SIG-M5 treated with dmso at 0.1 percent for 504 hours (cell line): ENCODE data around the gene TMCC2.
A peak's percentile ranks its signal among the peaks of the same experiment; 100 is the strongest.

ENCODE experiments used
- DNase-seq: peaks from one replicate; lab custom pipeline; 2025; ENCODE audit not compliant: unreplicated experiment; lab: John Stamatoyannopoulos, UW

Gene TMCC2

DNA sequence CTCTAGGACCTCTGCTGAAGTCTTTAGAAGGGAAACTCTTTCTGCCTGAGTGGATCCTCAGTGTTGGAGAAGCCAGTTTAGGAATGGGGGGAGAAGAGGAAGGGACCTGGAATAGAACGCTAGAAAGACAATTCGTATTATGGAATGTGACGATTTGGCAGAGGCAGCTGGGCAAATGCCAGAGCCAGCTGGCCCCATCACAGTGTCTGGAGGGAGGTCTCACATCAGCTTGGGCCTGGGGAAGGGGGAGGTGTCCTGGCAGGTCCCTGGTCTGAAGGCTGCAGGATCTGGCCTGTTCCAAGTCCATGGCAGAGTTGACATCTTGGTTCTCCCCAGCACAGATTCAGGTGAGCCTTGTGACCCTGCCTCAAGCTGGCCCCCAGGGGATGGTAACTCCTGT, 11.3 kb downstream of the TMCC2 start:
- no peak for DNase-seq

DNA sequence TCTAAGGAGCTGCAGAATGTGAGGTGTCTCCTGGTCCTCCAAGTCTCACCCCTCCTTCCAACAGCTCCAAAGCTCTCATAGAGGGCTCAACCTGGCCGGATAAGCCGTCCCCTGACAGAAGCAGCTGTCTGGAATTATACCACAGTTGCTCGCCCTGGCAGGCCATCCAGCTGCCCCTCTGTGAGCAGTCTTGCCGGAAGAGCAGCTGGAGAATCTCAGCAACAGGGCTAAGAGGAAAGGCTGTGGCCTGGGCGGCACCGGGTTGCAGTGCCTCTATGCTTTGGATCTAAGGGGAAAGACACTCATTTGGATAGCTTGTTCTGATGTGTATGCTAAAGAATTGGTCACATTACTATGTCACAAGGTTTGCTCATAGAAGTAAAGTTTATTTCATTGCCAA, 12.4 kb downstream of the TMCC2 start:
- no peak for DNase-seq

DNA sequence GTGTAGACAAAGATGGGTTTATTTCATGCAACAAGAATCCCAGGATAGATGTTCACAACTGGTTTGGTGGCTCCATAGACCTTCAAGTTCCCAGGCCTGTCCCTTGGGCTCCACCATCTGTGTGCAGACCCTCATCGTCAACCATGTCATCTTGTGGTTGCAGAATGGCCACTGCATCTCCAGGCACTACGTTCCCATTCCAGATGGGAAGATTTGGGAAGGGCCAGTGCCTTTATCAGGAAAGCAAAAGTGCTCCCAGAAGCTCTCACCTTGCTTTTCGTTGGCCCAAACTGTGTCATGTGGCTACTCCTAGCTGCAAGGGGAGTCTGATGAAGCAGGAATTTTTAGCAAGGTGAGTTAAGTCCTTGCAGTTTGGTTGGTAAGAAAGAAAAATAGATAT, 12.8 kb downstream of the TMCC2 start:
- DNase-seq: no peak

DNA sequence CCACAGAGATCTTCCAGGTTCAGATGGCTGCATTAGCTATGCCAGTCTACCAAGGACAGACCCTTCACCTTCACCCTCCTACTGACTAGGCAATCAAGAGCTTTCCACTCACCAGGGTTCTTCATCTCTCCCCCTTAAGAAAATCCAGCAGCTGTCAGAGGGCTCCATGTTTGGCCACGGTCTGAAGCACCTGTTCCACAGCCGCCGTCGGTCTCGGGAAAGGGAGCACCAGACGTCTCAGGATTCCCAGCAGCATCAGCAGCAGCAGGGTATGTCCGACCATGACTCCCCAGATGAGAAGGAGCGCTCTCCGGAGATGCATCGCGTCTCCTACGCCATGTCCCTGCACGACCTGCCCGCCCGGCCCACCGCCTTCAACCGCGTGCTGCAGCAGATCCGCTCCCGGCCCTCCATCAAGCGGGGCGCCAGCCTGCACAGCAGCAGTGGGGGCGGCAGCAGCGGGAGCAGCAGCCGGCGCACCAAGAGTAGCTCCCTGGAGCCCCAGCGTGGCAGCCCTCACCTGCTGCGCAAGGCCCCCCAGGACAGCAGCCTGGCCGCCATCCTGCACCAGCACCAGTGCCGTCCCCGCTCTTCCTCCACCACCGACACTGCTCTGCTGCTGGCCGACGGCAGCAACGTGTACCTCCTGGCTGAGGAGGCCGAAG, 13.8 kb downstream of the TMCC2 start:
- DNase-seq: no peak

DNA sequence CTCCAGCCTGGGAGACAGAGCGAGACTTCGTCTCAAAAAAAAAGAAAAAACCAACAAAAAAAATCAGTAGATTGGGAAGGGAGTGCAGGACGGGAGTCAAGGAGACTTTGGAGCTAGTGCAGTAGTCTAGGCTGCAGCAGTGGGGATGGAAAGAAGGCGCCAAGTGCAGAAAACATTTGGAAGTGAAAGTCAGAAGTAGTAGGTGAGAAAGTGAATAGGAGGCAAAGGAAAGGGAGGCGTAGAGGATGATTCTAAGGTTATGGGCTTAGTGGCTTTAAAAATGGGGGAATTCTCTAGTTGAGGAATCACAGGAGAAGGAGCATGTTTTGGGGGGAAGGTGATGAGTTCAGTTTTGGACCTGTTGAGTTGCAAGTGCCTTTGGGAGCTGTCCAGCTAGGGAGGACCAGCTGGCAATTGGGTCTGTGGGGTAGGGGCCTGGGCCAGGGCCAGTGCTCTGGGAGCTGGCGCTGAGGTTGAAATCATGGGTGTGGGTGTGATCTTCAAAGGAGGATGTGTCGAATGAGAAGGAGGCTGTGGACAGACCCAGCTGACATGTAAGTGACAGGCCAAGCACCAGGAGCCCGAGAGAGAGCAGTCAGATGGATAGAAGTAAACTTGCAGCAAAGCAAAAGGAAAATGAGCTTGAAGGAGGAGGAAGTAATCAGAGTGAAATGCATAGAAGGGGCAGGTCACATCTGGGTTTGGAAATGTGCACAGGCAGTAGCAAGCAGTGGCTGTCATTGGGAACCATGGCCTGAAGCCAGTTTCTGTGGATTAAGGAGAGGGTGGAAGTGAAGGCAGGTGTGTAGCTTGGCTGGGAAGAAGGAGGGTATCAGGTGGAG, 15.8 kb downstream of the TMCC2 start:
- no peak for DNase-seq

DNA sequence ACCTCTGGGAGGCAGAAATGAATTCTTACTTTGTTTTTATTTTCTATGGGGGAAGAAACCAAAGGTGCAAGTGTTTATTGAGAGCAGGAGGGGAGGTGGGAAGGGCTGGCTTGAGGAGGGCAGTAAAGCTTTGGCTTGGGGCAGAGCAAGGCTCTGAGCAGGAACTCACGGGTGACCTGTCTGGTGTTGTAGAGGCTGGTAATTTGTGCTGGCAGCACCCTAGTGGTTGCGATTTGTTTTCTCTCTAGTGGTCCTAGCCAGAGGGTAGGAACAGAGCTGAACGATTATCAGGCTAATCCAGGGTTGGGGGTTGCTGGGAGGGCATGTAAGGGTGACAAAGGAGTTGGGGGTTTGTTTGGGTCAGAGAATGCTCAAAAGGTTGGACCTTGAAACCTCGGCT, 16.6 kb downstream of the TMCC2 start:
- no peak for DNase-seq

DNA sequence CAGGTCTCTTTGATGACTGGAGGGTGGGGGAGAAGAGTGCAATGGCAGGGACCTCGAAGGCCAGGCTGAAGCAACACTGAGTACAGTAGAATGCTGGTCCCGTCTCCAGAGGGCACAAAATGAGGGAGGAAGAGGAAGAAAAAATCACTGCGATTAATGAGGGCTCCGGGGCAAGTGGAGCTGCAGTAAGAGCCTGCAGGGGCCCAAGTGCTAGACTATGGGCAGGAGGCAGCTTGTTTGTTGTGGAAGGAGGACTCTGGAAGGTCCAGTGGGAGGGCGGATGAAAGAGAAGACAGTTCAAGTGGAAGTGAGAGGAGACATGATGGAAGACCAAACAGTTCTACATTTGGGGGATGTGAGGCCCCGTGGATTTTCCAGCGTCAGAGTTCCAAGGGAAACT, 17.4 kb downstream of the TMCC2 start:
- DNase-seq: no peak

DNA sequence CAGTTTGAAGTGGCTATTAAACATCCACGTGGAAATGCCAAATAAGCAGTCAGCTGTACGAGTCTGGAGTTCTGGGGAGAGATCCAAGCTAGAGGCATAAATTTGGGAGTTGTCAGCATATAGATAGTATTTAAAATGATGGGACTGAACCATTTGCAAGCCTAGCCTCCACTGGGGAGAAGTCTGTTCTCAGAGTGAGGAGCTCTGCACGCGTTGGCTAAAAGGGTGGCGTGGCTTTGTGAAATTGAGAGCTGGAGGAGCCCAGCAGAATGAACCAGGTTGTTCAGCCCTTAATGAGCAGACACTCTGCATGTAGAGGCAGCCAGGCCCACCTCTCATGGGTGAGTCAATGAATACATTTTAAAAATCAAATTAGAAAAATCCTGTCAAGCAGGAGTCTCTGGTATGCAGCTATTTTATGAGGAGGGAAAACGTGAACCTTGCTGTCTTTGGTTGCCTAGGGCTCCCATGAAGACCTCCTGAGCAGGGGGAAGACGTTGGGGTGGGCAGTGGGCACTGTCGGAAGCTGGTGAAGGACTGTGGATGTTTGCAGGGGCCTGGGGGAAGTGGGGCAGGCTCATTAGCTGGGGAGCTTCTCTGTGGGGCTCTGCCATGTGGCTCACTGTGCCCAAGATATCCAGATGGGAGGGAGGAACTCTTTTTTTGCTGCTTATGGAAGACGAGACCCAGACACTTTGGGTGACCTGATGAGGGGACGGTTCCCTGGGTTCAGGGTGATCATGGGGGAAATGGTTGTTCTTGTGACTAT, 18.8 kb downstream of the TMCC2 start:
- DNase-seq: no peak

DNA sequence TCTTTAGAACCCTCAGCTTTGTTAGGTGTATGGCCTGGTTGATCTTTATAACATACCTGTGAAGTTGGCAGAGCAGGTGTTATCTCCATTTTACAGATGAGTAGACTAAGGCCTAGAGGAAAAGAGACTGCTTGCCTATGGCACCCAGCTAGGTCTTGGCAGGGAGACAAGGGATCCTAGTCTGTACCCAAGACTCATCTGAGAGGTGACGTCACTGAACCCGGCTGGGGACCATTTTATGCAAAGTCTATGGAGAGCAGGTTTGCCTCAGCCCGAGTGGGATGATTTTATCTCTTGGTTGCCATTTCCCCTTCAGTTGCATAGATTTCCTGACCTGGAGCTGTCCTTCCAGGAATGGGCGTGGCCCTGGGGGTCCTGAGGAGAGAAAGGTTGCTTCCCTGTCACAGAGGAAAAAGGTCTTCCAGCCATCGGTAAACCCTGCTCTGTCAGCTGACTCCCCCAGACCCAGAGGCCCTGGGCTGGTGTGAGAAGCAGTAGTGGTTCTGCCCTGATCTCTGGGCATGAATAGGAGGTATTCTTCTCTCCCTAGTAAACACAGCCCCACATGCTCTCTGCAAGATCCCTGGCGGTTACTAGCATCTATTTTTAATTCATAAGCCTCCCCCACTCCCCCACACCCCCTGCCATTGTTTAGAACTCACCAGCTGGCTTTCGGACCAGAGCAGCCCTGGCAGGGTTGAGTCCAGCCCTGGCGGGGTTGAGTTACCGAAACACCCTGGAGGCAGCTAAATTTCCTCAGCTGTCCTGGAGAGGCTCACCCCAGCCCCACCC, 19.6 kb downstream of the TMCC2 start:
- no peak for DNase-seq

DNA sequence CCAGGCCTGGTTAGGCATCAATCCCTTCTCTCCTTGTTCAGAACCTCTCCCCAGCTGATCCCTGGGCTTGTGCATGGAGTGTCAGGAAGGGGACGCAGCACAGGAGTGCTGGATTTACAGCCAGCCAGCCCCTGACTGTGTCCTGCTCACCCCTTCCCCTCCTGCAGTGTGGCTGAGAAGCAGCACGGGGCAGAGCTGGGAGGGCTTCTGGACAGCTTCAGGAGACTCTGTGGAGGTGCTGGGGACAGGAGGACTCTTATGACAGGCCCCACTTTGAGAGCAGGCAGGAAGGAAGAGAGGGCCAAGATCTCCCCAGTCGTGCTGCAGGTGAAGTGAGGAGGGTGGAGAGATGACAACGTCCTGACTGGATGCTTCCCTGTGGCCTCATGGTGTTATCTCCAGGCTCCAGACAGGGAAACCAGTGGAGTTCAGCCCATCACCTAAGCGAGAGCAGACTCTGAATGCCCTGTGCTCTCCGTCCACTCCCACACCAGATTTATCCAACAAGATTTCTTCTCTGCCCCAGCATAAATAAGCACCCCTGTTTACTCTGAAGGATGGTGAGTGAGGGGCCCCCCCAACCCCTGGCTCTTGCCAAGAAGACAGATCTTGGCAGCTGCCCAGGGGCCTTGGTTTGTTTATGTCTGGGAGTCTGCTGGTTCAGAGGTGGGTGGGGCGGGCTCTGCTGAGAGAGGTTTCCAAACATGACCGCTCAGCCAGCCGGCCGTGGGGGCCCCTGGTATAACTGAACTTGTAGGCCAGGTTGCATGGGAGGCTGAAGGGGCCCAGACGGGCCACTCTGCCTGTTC, 21.3 kb downstream of the TMCC2 start:
- no peak for DNase-seq

DNA sequence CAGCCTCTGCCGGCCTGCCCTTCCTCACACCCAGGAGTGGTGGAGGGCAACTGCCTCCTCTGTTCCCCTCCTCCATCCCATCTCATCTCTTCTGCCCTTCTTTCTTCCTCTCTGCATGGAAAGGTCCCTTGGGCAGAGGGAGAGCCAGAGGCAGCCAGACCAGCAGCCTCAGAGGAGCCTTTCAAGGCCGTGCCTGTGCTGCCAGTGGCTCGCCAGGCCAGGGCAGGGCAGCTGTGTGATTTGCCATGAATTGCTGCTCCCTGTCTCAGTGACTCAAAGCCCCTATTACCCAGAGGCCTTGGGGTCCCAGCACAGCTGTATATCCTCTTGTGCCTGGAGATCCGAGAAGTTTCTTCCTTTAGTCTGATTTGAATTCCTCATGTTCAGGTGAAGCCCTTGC, 21.9 kb downstream of the TMCC2 start:
- no peak for DNase-seq

DNA sequence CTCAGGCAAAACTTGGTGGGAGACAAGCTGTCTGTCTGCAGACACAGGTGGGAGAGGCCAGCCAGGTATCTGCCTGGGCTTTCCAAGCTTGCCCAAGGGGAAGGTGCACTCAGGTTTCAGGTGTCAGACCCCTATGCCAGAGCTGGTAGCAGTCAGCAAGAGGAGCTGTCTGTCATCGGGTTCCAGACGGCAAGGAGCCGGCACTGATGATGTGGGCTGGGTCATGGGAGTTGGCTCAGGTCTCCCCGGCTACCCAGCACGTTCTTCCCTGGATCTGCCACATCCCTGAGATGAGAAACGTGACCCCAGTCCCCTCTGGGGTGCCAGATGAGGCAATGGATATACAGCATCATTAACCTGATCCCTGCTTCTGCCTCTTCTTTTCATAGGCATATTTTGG, 23.0 kb downstream of the TMCC2 start:
- no peak for DNase-seq

DNA sequence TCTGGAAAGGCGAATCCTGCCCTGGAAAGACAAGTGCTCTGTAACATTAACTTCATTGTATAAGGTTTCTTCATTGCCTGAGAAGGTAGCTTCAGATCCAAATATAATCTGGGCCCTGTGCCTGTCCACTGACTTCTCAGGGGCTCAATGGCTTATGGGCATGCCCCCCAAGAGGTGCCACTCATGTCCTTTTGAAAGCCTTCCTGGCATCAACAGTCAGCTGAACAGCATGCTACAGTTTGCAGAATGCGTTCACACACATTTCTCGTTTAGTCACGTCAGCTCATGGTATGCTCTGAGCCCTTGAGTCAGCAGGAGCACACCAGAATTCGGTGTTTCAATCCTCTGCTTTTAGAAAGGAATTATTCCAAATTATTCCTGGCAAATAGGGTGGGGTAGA, 23.8 kb downstream of the TMCC2 start:
- DNase-seq: no peak

DNA sequence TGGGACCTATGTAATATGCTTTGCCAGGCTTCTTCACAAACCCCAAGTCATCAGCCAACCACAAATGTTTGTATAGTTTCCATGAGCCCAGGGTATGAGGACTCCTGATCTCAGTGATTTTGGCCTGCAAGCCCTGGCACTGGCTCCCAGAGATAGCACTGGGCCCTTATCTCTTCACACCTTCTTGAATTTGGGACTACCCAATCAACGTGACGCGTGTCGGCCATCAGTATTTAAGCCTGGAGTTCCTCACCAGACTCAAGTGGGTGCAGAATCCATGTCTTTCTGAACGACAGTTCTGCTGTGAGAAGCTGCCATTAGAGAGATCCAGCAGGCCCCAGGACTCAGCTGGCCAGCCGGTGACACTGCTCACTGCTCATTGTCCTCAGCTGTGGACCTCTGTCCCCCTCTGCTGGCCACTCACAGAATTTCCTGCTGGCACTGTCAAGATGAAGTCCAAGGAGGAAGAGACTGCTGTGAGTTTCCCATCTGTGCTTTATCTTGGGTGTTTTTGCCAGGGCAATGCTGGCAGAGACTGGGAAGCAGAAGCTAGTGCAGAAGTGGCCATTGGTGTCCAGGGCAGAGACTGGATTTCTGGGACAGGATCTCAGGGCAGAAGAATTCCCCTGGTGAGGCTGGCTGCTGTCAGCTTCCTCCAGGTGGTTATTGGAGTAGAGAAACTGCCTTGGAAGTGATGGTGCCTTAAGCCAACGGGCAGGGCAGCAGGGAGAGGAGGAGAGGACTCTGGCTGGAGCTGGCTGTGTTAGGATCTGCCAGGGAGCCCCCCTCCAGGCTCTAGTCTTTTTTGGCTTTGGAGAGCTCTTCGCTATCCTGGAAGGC, 28.4 kb downstream of the TMCC2 start:
- DNase-seq: peak; percentile 85

DNA sequence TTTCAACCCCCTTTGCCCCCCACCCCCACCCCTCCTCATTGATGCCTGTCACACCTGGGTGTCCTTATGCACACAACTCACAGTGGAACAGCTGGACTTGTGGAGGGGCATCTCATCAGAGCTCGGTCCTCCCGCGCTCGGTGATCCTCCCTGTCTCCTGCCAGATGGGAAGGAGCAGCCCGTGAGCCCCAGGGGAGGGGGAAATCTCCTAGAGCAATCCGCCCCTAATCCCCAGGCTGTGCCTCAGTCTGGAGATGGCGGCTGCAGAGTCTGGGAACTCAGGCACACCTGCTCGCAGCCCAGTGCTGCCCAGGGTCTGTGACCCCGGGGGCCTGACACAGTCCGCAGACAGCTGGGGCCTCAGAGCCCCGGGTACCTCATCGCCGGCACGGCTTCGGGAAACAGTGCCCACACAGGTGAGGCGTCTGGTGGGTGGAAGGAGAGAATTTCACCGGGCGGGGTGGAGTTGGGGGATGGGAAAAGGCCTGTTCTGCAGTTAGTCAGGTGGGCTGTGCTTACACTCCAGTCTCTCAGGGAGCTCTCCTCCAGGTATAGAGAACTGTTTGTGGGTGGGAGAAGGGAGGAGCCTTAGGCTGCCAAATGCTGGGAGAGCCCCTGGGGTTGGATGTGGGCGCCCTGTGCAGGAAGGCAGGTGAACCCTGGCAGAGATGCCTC, 29.3 kb downstream of the TMCC2 start:
- no peak for DNase-seq

DNA sequence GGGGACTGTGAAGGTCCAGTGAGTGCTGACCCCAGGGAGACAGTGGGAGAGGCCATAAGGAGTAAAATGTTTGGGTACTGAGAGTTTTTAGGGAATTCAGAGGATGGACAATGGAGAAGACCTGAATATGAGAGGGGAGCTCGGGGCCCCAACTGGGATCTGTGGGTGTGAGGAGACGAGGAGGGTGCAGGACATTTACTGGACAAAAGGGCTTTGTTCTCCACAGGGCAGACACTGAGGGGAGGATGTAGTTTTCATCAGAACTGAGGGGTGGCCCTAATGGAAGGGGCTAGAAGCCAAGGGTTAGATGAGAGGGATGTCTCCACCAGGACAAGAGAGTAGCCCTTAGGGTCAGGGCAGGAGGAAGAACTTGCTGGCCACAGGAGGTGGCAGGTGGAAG, 30.0 kb downstream of the TMCC2 start:
- no peak for DNase-seq

DNA sequence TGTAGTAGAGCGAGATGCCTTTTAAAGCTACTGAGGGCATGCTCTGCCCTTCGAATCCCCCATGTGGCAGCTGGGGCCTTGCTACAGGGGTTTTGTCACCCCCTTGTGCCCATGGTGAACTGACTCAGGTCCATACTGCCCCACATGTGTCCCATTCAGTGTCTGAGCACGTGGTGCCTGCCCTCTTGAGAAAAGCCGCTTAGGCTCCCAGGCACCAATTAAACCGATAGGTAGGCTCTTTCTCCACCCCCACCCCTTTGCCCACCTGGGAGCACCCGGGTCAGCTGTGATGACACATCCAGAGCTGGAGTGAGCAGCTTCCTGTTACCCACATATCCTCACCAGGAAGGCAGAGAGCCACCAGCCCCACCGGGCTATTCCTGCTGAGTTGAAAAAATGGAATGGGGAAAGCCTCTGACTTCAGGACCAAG, 30.5 kb downstream of the TMCC2 start:
- DNase-seq: no peak

DNA sequence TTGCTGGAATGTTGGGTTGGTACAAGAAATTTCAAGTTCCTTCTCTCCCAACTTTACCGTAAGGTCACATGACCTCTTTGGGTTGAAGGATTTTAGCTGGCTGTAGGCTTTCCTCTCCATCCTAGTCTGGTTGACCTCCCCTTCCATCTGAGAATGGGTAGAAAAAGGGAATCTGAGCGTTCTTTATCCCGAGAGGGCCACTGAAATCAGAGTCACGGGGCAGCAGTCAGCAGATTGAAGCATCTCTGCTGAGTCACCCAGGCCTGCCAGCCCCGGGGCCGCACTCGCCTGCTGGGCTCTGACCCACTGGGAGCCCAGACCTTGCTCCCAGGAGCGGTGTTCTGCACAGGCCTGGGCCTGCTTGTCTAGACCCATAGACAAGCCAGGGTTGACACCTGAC, 31.0 kb downstream of the TMCC2 start:
- DNase-seq: no peak

DNA sequence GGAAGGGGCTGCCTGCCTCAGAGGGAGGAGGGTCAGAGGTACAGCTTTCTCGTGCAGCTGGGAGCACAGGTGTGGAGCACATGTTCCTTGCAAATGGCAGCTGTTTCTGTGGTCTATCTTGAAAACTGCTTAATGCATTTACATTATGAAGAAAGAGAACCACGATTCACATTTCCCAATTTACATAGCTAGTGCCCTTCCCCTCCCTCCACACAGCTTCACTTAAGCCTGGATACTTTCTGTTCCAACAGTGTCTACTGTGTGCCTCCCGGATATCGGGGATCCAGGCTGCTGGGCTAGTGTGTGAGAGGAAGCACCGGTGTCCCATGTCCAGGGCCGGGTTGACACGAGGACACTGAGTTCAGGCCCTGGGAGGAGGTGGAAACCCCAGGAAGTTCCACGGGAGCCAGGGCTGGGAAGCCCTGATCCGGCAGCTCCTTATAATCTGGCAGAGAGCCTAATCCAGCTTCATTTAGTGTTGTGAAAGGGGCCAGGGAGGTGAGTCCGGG, 31.6 kb downstream of the TMCC2 start:
- DNase-seq: no peak
